ENCODE data around the gene PLSCR1.
"Not testable (repeated sequence)": the region's sequence is repeated elsewhere in the genome, so short reads cannot be mapped to it uniquely, and the experiment has no call there.

Gene PLSCR1

GRCh38 chr3:146542978-146543377, 1.4 kb downstream of the PLSCR1 start:
- Mint-ChIP-seq H3K4me1 (ENCODE audit: low read depth in 2 of 2) (peaks cover 40 to 53% of the 10 kb centered on the region in 2 donors), H3K27me3 (no peaks in the 10 kb centered on the region), H3K4me3 (peak overlapping the region; percentile 97), H3K27ac (peak overlapping the region; percentile 98), H3K36me3 (ENCODE audit: insufficient read depth) (peaks cover 5% of the 10 kb centered on the region), H3K9me3 (no peaks in the 10 kb centered on the region)
- no peak for ATAC-seq (replicated peaks)
- DNase-seq, result no peak

- ATAC-seq (replicated peaks), result no peak
Measured at GRCh38 chr3:146542179-146542578, 2.2 kb downstream of the PLSCR1 start.

DNA sequence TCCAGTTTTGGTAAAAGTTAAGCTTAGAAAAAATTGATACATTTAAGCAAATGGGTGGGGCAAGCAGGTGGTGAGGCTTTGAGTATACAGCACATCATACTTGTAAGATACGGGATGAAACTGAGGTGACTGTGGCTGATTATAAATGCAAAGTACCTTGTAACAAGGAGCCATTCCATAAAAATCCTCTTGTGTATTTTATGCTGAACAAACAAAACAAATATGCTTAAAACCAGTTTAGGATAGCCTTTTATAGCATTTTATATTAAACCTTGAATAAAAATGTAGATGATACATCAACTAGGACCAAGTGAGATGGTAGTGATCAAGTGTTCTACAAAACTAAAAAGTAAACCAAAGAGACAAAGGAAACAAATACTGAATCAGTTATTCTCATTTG, 3.4 kb downstream of the PLSCR1 start:
- Mint-ChIP-seq H3K9me3 (no peaks in the 10 kb centered on the region), H3K4me1 (ENCODE audit: low read depth in 2 of 2) (peaks cover 41 to 54% of the 10 kb centered on the region in 2 donors), H3K27me3 (no peaks in the 10 kb centered on the region), H3K27ac (peak overlapping the region in 1 of 2 donors; percentile 38), H3K4me3 (peak overlapping the region in 1 of 2 donors; percentile 52), H3K36me3 (ENCODE audit: insufficient read depth) (peaks cover 5% of the 10 kb centered on the region)
- DNase-seq (no peak), ATAC-seq (replicated peaks) (no peak)

More at GRCh38 chr3:146542179-146542578, 2.2 kb downstream of the PLSCR1 start:
- Mint-ChIP-seq H3K36me3 (ENCODE audit: insufficient read depth) (peaks cover 5% of the 10 kb centered on the region), H3K4me1 (ENCODE audit: low read depth in 2 of 2) (peaks cover 41 to 51% of the 10 kb centered on the region in 2 donors), H3K27ac (peak overlapping the region; percentile 21 to 98), H3K9me3 (no peaks in the 10 kb centered on the region), H3K27me3 (no peaks in the 10 kb centered on the region), H3K4me3 (peak overlapping the region; percentile 69 to 97)
- DNase-seq, result no peak

DNA sequence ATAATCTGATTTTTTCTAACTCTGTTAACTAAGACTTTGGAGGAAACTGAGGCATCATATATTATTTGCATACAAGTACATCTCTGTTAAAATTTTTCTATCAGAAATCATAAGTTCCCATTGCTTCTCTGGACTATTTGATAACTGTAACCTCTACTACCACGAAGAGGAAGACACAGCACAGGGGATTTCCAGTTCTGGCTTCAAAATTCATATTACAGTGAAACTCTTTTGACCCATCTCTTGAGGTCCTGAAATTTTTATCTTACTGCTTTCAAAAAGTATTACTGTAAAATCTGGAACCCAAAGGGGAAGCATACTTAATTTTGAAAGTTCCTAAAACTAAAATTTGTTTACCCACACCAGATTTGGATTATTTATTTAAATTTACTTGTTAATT, 4.2 kb downstream of the PLSCR1 start:
- Mint-ChIP-seq H3K9me3 (no peaks in the 10 kb centered on the region), H3K4me1 (ENCODE audit: low read depth in 2 of 2) (peaks cover 39 to 53% of the 10 kb centered on the region in 2 donors)

DNA sequence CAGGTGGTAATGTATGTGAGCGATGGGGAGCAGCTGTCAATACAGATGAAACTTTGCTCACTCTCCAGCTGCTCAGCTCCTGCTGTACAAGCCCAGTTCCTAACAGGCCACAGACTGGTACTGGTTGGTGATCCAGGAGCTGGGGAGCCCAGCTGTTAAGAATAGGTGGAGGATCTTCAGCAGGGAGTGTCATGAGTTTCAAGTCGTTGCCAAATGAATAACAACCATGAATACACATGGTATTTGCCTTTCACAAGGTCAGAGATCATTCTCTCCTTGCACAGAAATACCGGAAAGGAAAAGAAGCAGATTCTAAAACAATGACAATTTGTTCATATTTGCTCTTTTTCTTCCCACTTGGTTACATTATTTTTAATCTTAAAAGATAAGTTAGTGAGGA, 5.1 kb downstream of the PLSCR1 start:
- H3K4me3 Mint-ChIP-seq, result no peak overlapping the region
- peaks cover 41 to 58% of the 10 kb centered on the region in 2 donors for H3K4me1 Mint-ChIP-seq (ENCODE audit: low read depth in 2 of 2)
- DNase-seq, result no peak
- peak overlapping the region in 1 of 2 donors; percentile 28 for H3K27ac Mint-ChIP-seq
- no peak for ATAC-seq (replicated peaks)
- no peaks in the 10 kb centered on the region for H3K27me3 Mint-ChIP-seq
- no peaks in the 10 kb centered on the region for H3K9me3 Mint-ChIP-seq
- H3K36me3 Mint-ChIP-seq (ENCODE audit: insufficient read depth), result peaks cover 4% of the 10 kb centered on the region

More for the DNA sequence above, 4.2 kb downstream of the PLSCR1 start:
- Mint-ChIP-seq H3K27me3 (no peaks in the 10 kb centered on the region), H3K4me3 (peak overlapping the region in 1 of 2 donors; percentile 52), H3K27ac (peak overlapping the region in 1 of 2 donors; percentile 28), H3K36me3 (ENCODE audit: insufficient read depth) (peaks cover 5% of the 10 kb centered on the region)
- ATAC-seq (replicated peaks) (no peak), DNase-seq (no peak)

GRCh38 chr3:146537603-146538002, 6.8 kb downstream of the PLSCR1 start:
- no peaks in the 10 kb centered on the region for H3K9me3 Mint-ChIP-seq

DNA sequence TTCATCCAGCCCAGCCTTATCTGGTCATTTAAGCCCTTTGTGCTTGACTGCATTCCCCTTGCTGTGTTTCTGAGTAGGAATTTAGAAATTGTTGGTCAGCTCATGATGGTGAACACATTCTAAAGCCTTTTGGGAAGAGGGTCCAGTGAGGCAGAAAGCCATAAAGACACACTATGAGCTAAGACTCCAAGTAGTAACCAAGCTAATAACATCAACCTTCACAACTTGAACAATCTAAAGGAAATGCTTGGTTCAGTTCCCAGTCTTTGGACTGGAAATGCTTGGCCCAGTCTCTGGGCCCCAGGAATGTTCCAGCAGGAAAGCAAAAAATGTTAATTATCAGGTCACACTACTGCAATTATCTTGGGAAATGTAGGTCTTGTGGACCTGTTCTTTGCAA, 7.7 kb downstream of the PLSCR1 start:
- DNase-seq (no peak), ATAC-seq (replicated peaks) (no peak)
- H3K9me3 Mint-ChIP-seq, result no peaks in the 10 kb centered on the region
- H3K27ac Mint-ChIP-seq, result no peak overlapping the region
- H3K4me3 Mint-ChIP-seq, result no peak overlapping the region
- no peaks in the 10 kb centered on the region for H3K36me3 Mint-ChIP-seq (ENCODE audit: insufficient read depth)
- no peaks in the 10 kb centered on the region for H3K27me3 Mint-ChIP-seq
- peaks cover 24 to 38% of the 10 kb centered on the region in 2 donors for H3K4me1 Mint-ChIP-seq (ENCODE audit: low read depth in 2 of 2)

More at GRCh38 chr3:146537603-146538002, 6.8 kb downstream of the PLSCR1 start:
- DNase-seq (no peak), ATAC-seq (replicated peaks) (no peak)
- Mint-ChIP-seq H3K4me3 (no peak overlapping the region), H3K4me1 (ENCODE audit: low read depth in 2 of 2) (peaks cover 32 to 47% of the 10 kb centered on the region in 2 donors), H3K27ac (no peak overlapping the region), H3K36me3 (ENCODE audit: insufficient read depth) (no peaks in the 10 kb centered on the region), H3K27me3 (no peaks in the 10 kb centered on the region)

DNA sequence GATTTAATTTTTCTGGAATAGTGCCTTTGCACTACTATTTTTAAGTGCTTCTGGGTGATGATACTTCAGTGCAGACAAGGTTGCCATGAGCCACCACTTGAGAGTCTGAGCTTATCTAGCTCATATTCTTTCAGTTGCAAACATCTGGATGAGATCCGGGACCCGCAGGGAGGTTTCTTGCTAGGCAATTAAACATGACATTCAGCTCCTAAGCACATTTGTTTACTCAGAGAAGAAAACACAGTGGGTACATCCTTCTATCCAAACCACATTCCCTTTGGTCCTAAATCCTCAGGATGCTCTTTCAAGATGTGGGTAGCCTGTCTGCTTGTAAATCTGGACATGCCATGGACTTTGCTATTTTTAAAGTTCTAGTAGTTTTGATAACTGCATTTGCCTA, 12.0 kb downstream of the PLSCR1 start:
- Mint-ChIP-seq H3K9me3 (no peaks in the 10 kb centered on the region), H3K4me1 (ENCODE audit: low read depth in 2 of 2) (peaks cover 7 to 19% of the 10 kb centered on the region in 2 donors), H3K27ac (no peak overlapping the region), H3K4me3 (no peak overlapping the region), H3K27me3 (no peaks in the 10 kb centered on the region), H3K36me3 (ENCODE audit: insufficient read depth) (peaks cover 3% of the 10 kb centered on the region)
- no peak for DNase-seq
- no peak for ATAC-seq (replicated peaks)

GRCh38 chr3:146530609-146531008, 13.8 kb downstream of the PLSCR1 start:
- Mint-ChIP-seq H3K27me3 (no peaks in the 10 kb centered on the region), H3K9me3 (no peaks in the 10 kb centered on the region), H3K4me3 (no peak overlapping the region), H3K36me3 (ENCODE audit: insufficient read depth) (peaks cover 16% of the 10 kb centered on the region), H3K4me1 (ENCODE audit: low read depth in 2 of 2) (peaks cover 3 to 9% of the 10 kb centered on the region in 2 donors), H3K27ac (no peak overlapping the region)
- DNase-seq (no peak), ATAC-seq (replicated peaks) (no peak)

DNA sequence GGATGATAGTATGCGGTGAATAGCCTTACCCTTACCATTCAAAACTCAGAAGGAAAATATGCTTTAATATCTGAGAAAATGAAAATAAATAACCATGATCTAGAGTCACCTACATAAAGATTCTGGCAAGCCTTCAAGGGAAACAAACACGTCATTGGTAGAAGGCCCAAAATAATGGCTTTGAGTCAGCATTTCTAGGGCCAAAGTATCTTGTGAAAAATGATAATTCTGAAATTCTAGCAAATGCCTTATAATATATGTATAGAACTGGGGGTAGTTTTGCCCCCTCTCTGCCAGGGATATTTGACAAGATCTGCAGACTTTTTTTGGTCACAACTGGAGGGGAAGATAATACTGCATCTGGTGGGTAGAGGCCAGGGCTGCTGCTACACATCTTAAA, 15.4 kb downstream of the PLSCR1 start:
- peaks cover 18% of the 10 kb centered on the region for H3K36me3 Mint-ChIP-seq (ENCODE audit: insufficient read depth)
- no peaks in the 10 kb centered on the region for H3K27me3 Mint-ChIP-seq
- no peak overlapping the region for H3K4me3 Mint-ChIP-seq
- peaks cover 0 to 4% of the 10 kb centered on the region in 2 donors for H3K4me1 Mint-ChIP-seq (ENCODE audit: low read depth in 2 of 2)
- ATAC-seq (replicated peaks) (no peak), DNase-seq (no peak)
- H3K9me3 Mint-ChIP-seq, result no peaks in the 10 kb centered on the region
- H3K27ac Mint-ChIP-seq, result no peak overlapping the region

- Mint-ChIP-seq H3K27me3 (no peaks in the 10 kb centered on the region), H3K9me3 (no peaks in the 10 kb centered on the region), H3K4me1 (ENCODE audit: low read depth in 2 of 2) (no peaks in the 10 kb centered on the region), H3K4me3 (no peak overlapping the region), H3K27ac (no peak overlapping the region), H3K36me3 (ENCODE audit: insufficient read depth) (peaks cover 15% of the 10 kb centered on the region)
- ATAC-seq (replicated peaks) (no peak), DNase-seq (no peak)
Measured at GRCh38 chr3:146524961-146525360, 19.4 kb downstream of the PLSCR1 start.

DNA sequence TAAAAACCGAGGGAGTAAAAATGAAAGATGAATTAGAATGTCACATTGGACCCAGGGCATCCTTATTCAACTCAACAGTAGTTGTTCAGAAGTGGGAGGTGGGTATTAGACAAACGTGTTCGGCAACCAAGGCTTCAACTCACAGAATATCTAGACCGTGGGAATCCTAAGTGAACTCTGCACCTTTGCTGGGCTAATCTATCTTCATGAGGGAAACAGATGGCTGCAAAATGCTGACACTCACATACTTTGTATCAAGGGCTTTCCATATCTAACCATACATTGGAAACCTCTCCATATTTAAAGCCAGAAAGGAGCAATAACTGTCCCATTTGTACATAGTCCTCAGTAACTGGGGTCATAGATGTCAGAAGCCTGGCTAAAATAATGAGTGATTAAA, 20.9 kb downstream of the PLSCR1 start:
- ATAC-seq (replicated peaks), result no peak
- no peaks in the 10 kb centered on the region for H3K27me3 Mint-ChIP-seq

GRCh38 chr3:146522174-146523158, 21.9 kb downstream of the PLSCR1 start:
- H3K36me3 Mint-ChIP-seq (ENCODE audit: insufficient read depth), result peaks cover 17% of the 10 kb centered on the region
- H3K4me3 Mint-ChIP-seq; H3K9me3 Mint-ChIP-seq; H3K27ac Mint-ChIP-seq; H3K27me3 Mint-ChIP-seq; ATAC-seq (replicated peaks); H3K4me1 Mint-ChIP-seq (ENCODE audit: low read depth in 2 of 2); DNase-seq: not testable (repeated sequence)

More for the DNA sequence above, 20.9 kb downstream of the PLSCR1 start:
- Mint-ChIP-seq H3K4me3 (no peak overlapping the region), H3K4me1 (ENCODE audit: low read depth in 2 of 2) (no peaks in the 10 kb centered on the region), H3K36me3 (ENCODE audit: insufficient read depth) (peaks cover 15% of the 10 kb centered on the region), H3K27ac (no peak overlapping the region), H3K9me3 (no peaks in the 10 kb centered on the region)
- no peak for DNase-seq

DNA sequence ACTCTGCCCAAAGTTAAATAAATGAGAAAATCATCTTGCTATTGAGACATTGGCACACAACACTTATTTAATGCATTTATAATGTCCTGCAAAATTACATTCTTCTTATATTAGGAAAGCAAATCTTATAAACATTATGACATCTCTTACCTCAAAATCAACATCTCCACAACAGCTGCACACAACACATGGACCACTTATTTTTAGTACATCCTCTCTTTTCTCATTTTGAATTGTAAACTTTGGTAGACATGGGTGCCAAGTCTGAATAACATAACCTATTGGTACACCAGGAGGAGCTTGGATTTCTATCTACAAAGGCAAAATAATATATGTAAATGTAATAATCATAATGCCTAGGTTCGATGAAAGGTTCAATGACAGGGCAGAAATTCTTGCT, 23.0 kb downstream of the PLSCR1 start:
- DNase-seq (no peak), ATAC-seq (replicated peaks) (no peak)
- H3K4me1 Mint-ChIP-seq (ENCODE audit: low read depth in 2 of 2), result peaks cover 0 to 4% of the 10 kb centered on the region in 2 donors
- H3K36me3 Mint-ChIP-seq (ENCODE audit: insufficient read depth), result peaks cover 13% of the 10 kb centered on the region
- H3K9me3 Mint-ChIP-seq, result no peaks in the 10 kb centered on the region
- H3K4me3 Mint-ChIP-seq, result no peak overlapping the region
- H3K27me3 Mint-ChIP-seq, result no peaks in the 10 kb centered on the region
- no peak overlapping the region for H3K27ac Mint-ChIP-seq
